Esophagus muscularis mucosa (tissue), 4 donors: Measurements from ENCODE around the gene CTNNA3.

Experiments used
- CTCF ChIP-seq, 3 experiments: fragments of 200-600 bp in 2 of 3; fragments of 450-650 bp in 1 of 3; sonication (generic) in 2 of 3; IDR thresholded peaks; one replicate each; pipeline ENCODE4 v1.5.1; 2017 to 2019; ENCODE audit warnings: antibody characterized with exemption in 3 of 3, mild to moderate bottlenecking in 2 of 3, moderate library complexity in 1 of 3
- EP300 ChIP-seq: sonication (generic); formaldehyde crosslinking; IDR thresholded peaks from one replicate; pipeline ENCODE4 v1.6.1; 2017; ENCODE audit warnings: antibody characterized with exemption
- POLR2A ChIP-seq: fragments of 450-650 bp; IDR thresholded peaks from one replicate; pipeline ENCODE4 v1.6.1; 2017; ENCODE audit warnings: antibody characterized with exemption, moderate library complexity, mild to moderate bottlenecking, low read depth
- POLR2AphosphoS5 ChIP-seq, 2 donors: sonication (generic); formaldehyde crosslinking; IDR thresholded peaks; one replicate each; pipeline ENCODE4 v1.6.1; 2017; ENCODE audit warnings: antibody characterized with exemption in 2 of 2

GRCh38 chr10:66737241-66737640 is 958.8 kb downstream of the CTNNA3 start:
- no peak for TF ChIP-seq POLR2A
- no peak for TF ChIP-seq CTCF (IDR thresholded peaks at IDR 0.05)
- TF ChIP-seq EP300: no peak
- no peak for TF ChIP-seq POLR2AphosphoS5 (IDR thresholded peaks at IDR 0.05)
